IMR-90 (cell line): ENCODE data around the gene OR4B1. TPM values are rescaled to one million over a fixed set of nuclear protein-coding genes. Genes with fewer than 3 reads are reported as not detected.

ENCODE experiments used
- ATAC-seq: fragments of 200-7000 bp; cut with Tn5 transposase; 2 replicates; pipeline ENCODE4 v1.9.1; 2020; ENCODE audit warnings: low read depth, mild to moderate bottlenecking, moderate library complexity
- BruUV-seq: library from RNA; stranded (reverse); fragments of 400-500 nt; replicated peaks from 2 replicates; lab custom pipeline; 2021; lab: Mats Ljungman, UMichigan
- CTCF ChIA-PET: fragments of 300-600 bp; formaldehyde crosslinking; extraction: SDS; loops from one replicate; lab custom pipeline; 2021; ENCODE audit warnings: antibody characterized with exemption; lab: Yijun Ruan, JAX
- POLR2A ChIA-PET: fragments of 300-600 bp; sonication (Branson Sonifier 250); formaldehyde crosslinking; loops from one replicate; lab custom pipeline; 2022; ENCODE audit warnings: antibody characterized with exemption; ENCODE audit not compliant: unreplicated experiment; lab: Charles Lee
- DNase-seq: peaks from one replicate; pipeline ENCODE4 v3.0.0; 2013
- H2AFZ ChIP-seq: replicated peaks from 2 replicates; pipeline ENCODE3; 2013; ENCODE audit warnings: low read length, mild to moderate bottlenecking; ENCODE audit not compliant: poor library complexity
- H2AK5ac ChIP-seq: 2 replicates; pipeline ENCODE4 v1.6.1; 2013; ENCODE audit warnings: low read depth, low read length, inconsistent platforms
- H2AK9ac ChIP-seq: replicated peaks from 2 replicates; pipeline ENCODE3; 2013; ENCODE audit warnings: mild to moderate bottlenecking, low read depth, low read length, moderate library complexity; ENCODE audit not compliant: poor library complexity
- H2BK120ac ChIP-seq: 2 replicates; pipeline ENCODE4 v1.6.1; 2013; ENCODE audit warnings: low read depth, low read length, inconsistent platforms
- H2BK15ac ChIP-seq: 3 replicates; pipeline ENCODE4 v1.6.1; 2013; ENCODE audit warnings: low read depth, low read length, inconsistent platforms
- H2BK20ac ChIP-seq: 2 replicates; pipeline ENCODE4 v1.6.1; 2013; ENCODE audit warnings: low read depth, mild to moderate bottlenecking, inconsistent platforms, low read length, moderate library complexity
- H2BK5ac ChIP-seq: 2 replicates; pipeline ENCODE4 v1.6.1; 2013; ENCODE audit warnings: mild to moderate bottlenecking, low read depth, low read length, inconsistent platforms; ENCODE audit not compliant: poor library complexity, severe bottlenecking
- H3K14ac ChIP-seq: replicated peaks from 2 replicates; pipeline ENCODE4 v1.6.1; 2013; ENCODE audit warnings: low read depth, low read length, inconsistent platforms
- H3K18ac ChIP-seq: 2 replicates; pipeline ENCODE4 v1.6.1; 2013; ENCODE audit warnings: low read depth, low read length, control low read depth
- H3K23ac ChIP-seq: 2 replicates; pipeline ENCODE4 v1.6.1; 2013; ENCODE audit warnings: low read depth, low read length, inconsistent platforms
- H3K27ac ChIP-seq: 2 replicates; pipeline ENCODE4 v1.5.1; 2013; ENCODE audit warnings: mild to moderate bottlenecking, control low read depth, low read length; ENCODE audit not compliant: insufficient read depth
- H3K27me3 ChIP-seq: 2 replicates; pipeline ENCODE4 v1.6.1; 2013; ENCODE audit warnings: low read length; ENCODE audit not compliant: control insufficient read depth, insufficient read depth
- H3K36me3 ChIP-seq: 2 replicates; pipeline ENCODE4 v1.6.1; 2013; ENCODE audit warnings: low read length, mixed read lengths; ENCODE audit not compliant: control insufficient read depth, insufficient read depth
- H3K4ac ChIP-seq: 2 replicates; pipeline ENCODE4 v1.6.1; 2013; ENCODE audit warnings: low read depth, low read length, inconsistent platforms
- H3K4me1 ChIP-seq: 2 replicates; pipeline ENCODE4 v1.6.1; 2013; ENCODE audit warnings: low read length, mixed read lengths; ENCODE audit not compliant: control insufficient read depth, insufficient read depth
- H3K4me2 ChIP-seq: 2 replicates; pipeline ENCODE4 v1.6.1; 2013; ENCODE audit warnings: low read depth, mild to moderate bottlenecking, control low read depth, low read length, moderate library complexity
- H3K4me3 ChIP-seq: 2 replicates; pipeline ENCODE4 v1.5.1; 2013; ENCODE audit warnings: low read depth, mild to moderate bottlenecking, control low read depth, low read length, moderate library complexity; ENCODE audit not compliant: insufficient read depth
- H3K56ac ChIP-seq: 2 replicates; pipeline ENCODE4 v1.6.1; 2013; ENCODE audit warnings: low read length, inconsistent platforms; ENCODE audit not compliant: insufficient read depth; ENCODE audit errors: extremely low read depth
- H3K79me1 ChIP-seq, 2 experiments: 2 replicates each; pipeline ENCODE4 v1.6.1; 2013; ENCODE audit warnings: low read length in 2 of 2, inconsistent platforms in 1 of 2, low read depth in 1 of 2
- H3K9ac ChIP-seq: 2 replicates; pipeline ENCODE4 v1.6.1; 2013; ENCODE audit warnings: low read depth, low read length, control low read depth
- H3K9me1 ChIP-seq: 2 replicates; pipeline ENCODE4 v1.6.1; 2013; ENCODE audit warnings: low read length, inconsistent platforms; ENCODE audit not compliant: insufficient read depth
- H3K9me3 ChIP-seq: 2 replicates; pipeline ENCODE4 v1.6.1; 2013; ENCODE audit warnings: low read length; ENCODE audit not compliant: control insufficient read depth, insufficient read depth
- H4K20me1 ChIP-seq: 2 replicates; pipeline ENCODE4 v1.6.1; 2013; ENCODE audit warnings: low read length, inconsistent platforms; ENCODE audit not compliant: insufficient read depth
- H4K5ac ChIP-seq: 2 replicates; pipeline ENCODE4 v1.6.1; 2013; ENCODE audit warnings: mild to moderate bottlenecking, low read depth, low read length, control low read depth
- H4K8ac ChIP-seq, 2 experiments: 2 replicates each; pipeline ENCODE4 v1.6.1; 2013; ENCODE audit warnings: low read depth in 2 of 2, low read length in 2 of 2, control low read depth in 1 of 2, inconsistent platforms in 1 of 2
- H4K91ac ChIP-seq: 2 replicates; pipeline ENCODE4 v1.6.1; 2013; ENCODE audit warnings: low read depth, low read length, inconsistent platforms; ENCODE audit not compliant: insufficient read depth
- BHLHE40 ChIP-seq: fragments of 150-350 bp; IDR thresholded peaks from 2 replicates; pipeline ENCODE4 v1.6.1; 2016; ENCODE audit warnings: mild to moderate bottlenecking, low read depth, low read length
- CEBPB ChIP-seq: IDR thresholded peaks from 2 replicates; pipeline ENCODE4 v1.6.1; 2012; ENCODE audit warnings: low read depth, low read length, improper control_type of control experiment
- CHD1 ChIP-seq: IDR thresholded peaks from 2 replicates; pipeline ENCODE4 v1.6.1; 2012; ENCODE audit warnings: low read depth, low read length, improper control_type of control experiment
- FOS ChIP-seq: fragments of 150-350 bp; IDR thresholded peaks from 2 replicates; pipeline ENCODE4 v1.6.1; 2016; ENCODE audit warnings: low read depth, low read length
- MAFK ChIP-seq: IDR thresholded peaks from 2 replicates; pipeline ENCODE4 v1.6.1; 2012; ENCODE audit warnings: low read depth, low read length, improper control_type of control experiment
- MAZ ChIP-seq: IDR thresholded peaks from 2 replicates; pipeline ENCODE4 v1.6.1; 2012; ENCODE audit warnings: low read depth, mild to moderate bottlenecking, low read length, improper control_type of control experiment, moderate library complexity, borderline replicate concordance
- MXI1 ChIP-seq: IDR thresholded peaks from 2 replicates; pipeline ENCODE4 v1.6.1; 2012; ENCODE audit warnings: low read depth, mild to moderate bottlenecking, low read length, moderate library complexity, borderline replicate concordance
- NFE2L2 ChIP-seq: fragments of 150-350 bp; IDR thresholded peaks from 2 replicates; pipeline ENCODE4 v1.6.1; 2016; ENCODE audit warnings: low read depth, mild to moderate bottlenecking, low read length
- POLR2A ChIP-seq: IDR thresholded peaks from 2 replicates; pipeline ENCODE4 v1.6.1; 2012; ENCODE audit warnings: mild to moderate bottlenecking, low read depth, low read length
- RAD21 ChIP-seq: IDR thresholded peaks from 2 replicates; pipeline ENCODE4 v1.6.1; 2012; ENCODE audit warnings: low read length, improper control_type of control experiment
- RCOR1 ChIP-seq: IDR thresholded peaks from 2 replicates; pipeline ENCODE4 v1.6.1; 2012; ENCODE audit warnings: mild to moderate bottlenecking, low read length, improper control_type of control experiment; ENCODE audit not compliant: insufficient replicate concordance
- RFX5 ChIP-seq: IDR thresholded peaks from 2 replicates; pipeline ENCODE4 v1.8.0; 2012; ENCODE audit warnings: low read depth, mild to moderate bottlenecking, low read length, moderate library complexity
- USF2 ChIP-seq: fragments of 150-350 bp; IDR thresholded peaks from 2 replicates; pipeline ENCODE4 v1.6.1; 2017; ENCODE audit warnings: mild to moderate bottlenecking, antibody characterized with exemption, low read length, low read depth
- WGBS, 2 experiments: methylation state at CpG; one replicate each; pipeline versions ENCODE4 v1.1.5 to v1.1.7; 2013; ENCODE audit warnings: missing lambda C conversion rate in 2 of 2; ENCODE audit not compliant: insufficient read length in 1 of 2; ENCODE audit errors: extremely low coverage in 2 of 2; 5-methylcytosine and 5-hydroxymethylcytosine counted together
- dilution Hi-C: fragments of 300-500 bp; cut with HindIII; formaldehyde crosslinking; loops from one replicate; pipeline ENCODE4 v1.14.3; 2018; ENCODE audit warnings: low sequenced_read_pairs; ENCODE audit not compliant: unreplicated experiment
- in situ Hi-C: fragments of 300-500 bp; cut with MboI; formaldehyde crosslinking; loops from 3 replicates; pipeline ENCODE4 v1.14.3; 2019; ENCODE audit warnings: low sequenced_read_pairs, inconsistent platforms, mixed read lengths
- intact Hi-C: fragments of 100-400 bp; cut with micrococcal nuclease; formaldehyde crosslinking; loops from 2 replicates; pipeline ENCODE4 v1.10.0; 2022
- polyA plus RNA-seq, 3 experiments: library from polyadenylated mRNA; depleted of rRNA; stranded (reverse); fragments of >200 nt; gene quantifications; 2 replicates each; pipeline ENCODE4 v1.2.3, GENCODE V29; 2012; ENCODE audit warnings: low replicate concordance in 1 of 3
- total RNA-seq: library from RNA; depleted of rRNA; stranded (reverse); fragments of >200 nt; gene quantifications from 2 replicates; pipeline ENCODE4 v1.2.3, GENCODE V29; 2012
- TF ChIP-seq, protein P1 (sequence below): fragments of 150-350 bp; IDR thresholded peaks from 2 replicates; pipeline ENCODE4 v1.6.1; 2016; ENCODE audit warnings: low read depth, mild to moderate bottlenecking, low read length, moderate library complexity, borderline replicate concordance

OR4B1 gene
- total and polyA plus RNA-seq, 2 of the 4 experiments (the other 2 are of a cell fraction): not detected

- Histone ChIP-seq H3K9ac (no peak overlapping the region), H4K20me1 (no peaks in the 10 kb centered on the region), H3K56ac (no peak overlapping the region), H2AFZ (no peak overlapping the region), H4K91ac (no peak overlapping the region), H3K27ac (no peak overlapping the region), H2BK120ac (no peak overlapping the region), H3K4me3 (no peak overlapping the region), H4K8ac (no peak overlapping the region), H3K4ac (no peak overlapping the region), H4K5ac (no peak overlapping the region), H3K9me1 (no peaks in the 10 kb centered on the region), H3K14ac (no peak overlapping the region), H3K4me2 (no peak overlapping the region), H2BK15ac (no peak overlapping the region), H2BK5ac (no peak overlapping the region), H3K18ac (no peak overlapping the region), H2BK20ac (no peak overlapping the region), H2AK5ac (no peak overlapping the region), H3K36me3 (no peaks in the 10 kb centered on the region), H3K9me3 (no peaks in the 10 kb centered on the region), H2AK9ac (no peak overlapping the region), H3K79me1 (no peaks in the 10 kb centered on the region), H3K27me3 (no peaks in the 10 kb centered on the region), H3K23ac (no peak overlapping the region), H3K4me1 (no peaks in the 10 kb centered on the region)
- TF ChIP-seq, protein P1, sequence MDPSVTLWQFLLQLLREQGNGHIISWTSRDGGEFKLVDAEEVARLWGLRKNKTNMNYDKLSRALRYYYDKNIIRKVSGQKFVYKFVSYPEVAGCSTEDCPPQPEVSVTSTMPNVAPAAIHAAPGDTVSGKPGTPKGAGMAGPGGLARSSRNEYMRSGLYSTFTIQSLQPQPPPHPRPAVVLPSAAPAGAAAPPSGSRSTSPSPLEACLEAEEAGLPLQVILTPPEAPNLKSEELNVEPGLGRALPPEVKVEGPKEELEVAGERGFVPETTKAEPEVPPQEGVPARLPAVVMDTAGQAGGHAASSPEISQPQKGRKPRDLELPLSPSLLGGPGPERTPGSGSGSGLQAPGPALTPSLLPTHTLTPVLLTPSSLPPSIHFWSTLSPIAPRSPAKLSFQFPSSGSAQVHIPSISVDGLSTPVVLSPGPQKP: no peak
- TF ChIP-seq POLR2A (no peak), FOS (no peak), RCOR1 (no peak), CEBPB (no peak), BHLHE40 (no peak), NFE2L2 (no peak), RAD21 (no peak), RFX5 (no peak), CHD1 (no peak), MAZ (no peak), USF2 (no peak), MXI1 (no peak), MAFK (no peak)
- CTCF ChIA-PET: interaction anchor here (0.6 kb wide), 1 partner anchor 9 kb away, joined by 6 read pairs; no protein-coding TSS in a partner anchor
- in situ Hi-C loops: no loop called here
- POLR2A ChIA-PET: no interaction called here
- no peak for ATAC-seq
- no peak for DNase-seq
- intact Hi-C loops: no loop called here
- WGBS, 2 experiments: 33% methylated on average over 1 of the region's 18 CpGs; no CpG with 5 or more reads in 1 of the 2 experiments
- no TSS peak for BruUV-seq
- dilution Hi-C loops: no loop called here
These were observed 12.2 kb downstream of the OR4B1 start for GRCh38 chr11:48228761-48229160.
